AG08395 (cell line): ENCODE data around the gene TSPYL4.
"Not testable (repeated sequence)": the region's sequence is repeated elsewhere in the genome, so short reads cannot be mapped to it uniquely, and the experiment has no call there.

Source experiments
- DNase-seq: peaks from one replicate; pipeline ENCODE4 v3.0.0; 2012; ENCODE audit warnings: mixed read lengths, low spot score

TSPYL4 gene

GRCh38 chr6:116253505-116254296, at the start of gene TSPYL4:
Gene TSPYL4, minus strand, starts transcription at chr6:116254075. Its CDS starts 67 bp downstream, at chr6:116254008.
- peak; percentile 94 for DNase-seq

- DNase-seq, result no peak
Observed at GRCh38 chr6:116301104-116301503, 47.2 kb upstream of the TSPYL4 start.

- no peak for DNase-seq
Observed at GRCh38 chr6:116300566-116300965, 46.7 kb upstream of the TSPYL4 start.

- DNase-seq, result no peak
Observed at GRCh38 chr6:116298973-116299372, 45.1 kb upstream of the TSPYL4 start.

- no peak for DNase-seq
Observed at GRCh38 chr6:116298273-116298672, 44.4 kb upstream of the TSPYL4 start.

GRCh38 chr6:116292553-116292952, 38.7 kb upstream of the TSPYL4 start:
- DNase-seq, result no peak

- no peak for DNase-seq
Observed at GRCh38 chr6:116291701-116292396, 38.0 kb upstream of the TSPYL4 start.

GRCh38 chr6:116290799-116291198, 36.9 kb upstream of the TSPYL4 start:
- DNase-seq, result no peak

GRCh38 chr6:116289876-116290275, 36.0 kb upstream of the TSPYL4 start:
- no peak for DNase-seq

GRCh38 chr6:116287689-116288282, 33.9 kb upstream of the TSPYL4 start:
- DNase-seq, result peak; percentile 29

GRCh38 chr6:116286773-116287358, 33.0 kb upstream of the TSPYL4 start:
- DNase-seq, result no peak

- DNase-seq, result not testable (repeated sequence)
Observed at GRCh38 chr6:116284984-116285383, 31.1 kb upstream of the TSPYL4 start.

- no peak for DNase-seq
Observed at GRCh38 chr6:116283191-116283590, 29.3 kb upstream of the TSPYL4 start.

- DNase-seq, result no peak
Observed at GRCh38 chr6:116282698-116283097, 28.8 kb upstream of the TSPYL4 start.

- DNase-seq, result no peak
Observed at GRCh38 chr6:116280933-116281316, 27.1 kb upstream of the TSPYL4 start.

GRCh38 chr6:116280161-116280932, 26.5 kb upstream of the TSPYL4 start:
- no peak for DNase-seq

- DNase-seq, result peak; percentile 96
Observed at GRCh38 chr6:116279232-116280160, 25.6 kb upstream of the TSPYL4 start, which contains the start of gene TSPYL1. Gene TSPYL1, minus strand, starts transcription at chr6:116279930. Its CDS starts 100 bp downstream, at chr6:116279830.

- no peak for DNase-seq
Observed at GRCh38 chr6:116278854-116279231, 25.0 kb upstream of the TSPYL4 start.

GRCh38 chr6:116278481-116278829, 24.6 kb upstream of the TSPYL4 start:
- DNase-seq, result no peak

- DNase-seq, result no peak
Observed at GRCh38 chr6:116277124-116277523, 23.2 kb upstream of the TSPYL4 start.
